GM23338 (cell line): ENCODE data around the gene ADRA2B.

Experiments
- CREB1 ChIP-seq: fragments of 250-450 bp; sonication (Bioruptor Pico); IDR thresholded peaks from 2 replicates; pipeline ENCODE4 v1.5.0; 2020; ENCODE audit warnings: low read depth, mild to moderate bottlenecking, moderate library complexity
- EZH2 ChIP-seq: fragments of 200-600 bp; sonication (generic); IDR thresholded peaks from one replicate; pipeline ENCODE4 v1.8.0; 2017; ENCODE audit warnings: antibody characterized with exemption, mild to moderate bottlenecking, low read depth; ENCODE audit not compliant: unreplicated experiment
- EZH2phosphoT487 ChIP-seq: fragments of 200-600 bp; sonication (generic); IDR thresholded peaks from one replicate; pipeline ENCODE4 v1.8.1; 2018; ENCODE audit warnings: antibody characterized with exemption; ENCODE audit not compliant: unreplicated experiment
- JUNB ChIP-seq: IDR thresholded peaks from one replicate; pipeline ENCODE4 v1.6.1; 2016; ENCODE audit warnings: antibody characterized with exemption; ENCODE audit not compliant: unreplicated experiment
- NANOG ChIP-seq: IDR thresholded peaks from 2 replicates; pipeline ENCODE4 v1.6.1; 2016; ENCODE audit warnings: antibody characterized with exemption, borderline replicate concordance
- POLR2AphosphoS5 ChIP-seq: IDR thresholded peaks from 2 replicates; pipeline ENCODE4 v1.6.1; 2016; ENCODE audit warnings: antibody characterized with exemption, low read depth
- REST ChIP-seq: IDR thresholded peaks from one replicate; pipeline ENCODE4 v1.6.1; 2018; ENCODE audit warnings: antibody characterized with exemption; ENCODE audit not compliant: unreplicated experiment
- TF ChIP-seq, protein P1 (sequence below), 2 experiments: fragments of 200-600 bp in 1 of 2; sonication (generic) in 1 of 2; conservative IDR thresholded peaks; 2 replicates each; pipeline versions ENCODE4 v1.5.1 to v1.6.1; 2016 to 2017; ENCODE audit warnings: antibody characterized with exemption in 2 of 2, low read depth in 2 of 2, mild to moderate bottlenecking in 2 of 2, moderate library complexity in 1 of 2

- TF ChIP-seq EZH2 (no peak), EZH2phosphoT487 (no peak), POLR2AphosphoS5 (no peak), REST (no peak), CREB1 (CRISPR knock-in tag) (no peak), JUNB (no peak), NANOG (no peak)
- TF ChIP-seq, protein P1, sequence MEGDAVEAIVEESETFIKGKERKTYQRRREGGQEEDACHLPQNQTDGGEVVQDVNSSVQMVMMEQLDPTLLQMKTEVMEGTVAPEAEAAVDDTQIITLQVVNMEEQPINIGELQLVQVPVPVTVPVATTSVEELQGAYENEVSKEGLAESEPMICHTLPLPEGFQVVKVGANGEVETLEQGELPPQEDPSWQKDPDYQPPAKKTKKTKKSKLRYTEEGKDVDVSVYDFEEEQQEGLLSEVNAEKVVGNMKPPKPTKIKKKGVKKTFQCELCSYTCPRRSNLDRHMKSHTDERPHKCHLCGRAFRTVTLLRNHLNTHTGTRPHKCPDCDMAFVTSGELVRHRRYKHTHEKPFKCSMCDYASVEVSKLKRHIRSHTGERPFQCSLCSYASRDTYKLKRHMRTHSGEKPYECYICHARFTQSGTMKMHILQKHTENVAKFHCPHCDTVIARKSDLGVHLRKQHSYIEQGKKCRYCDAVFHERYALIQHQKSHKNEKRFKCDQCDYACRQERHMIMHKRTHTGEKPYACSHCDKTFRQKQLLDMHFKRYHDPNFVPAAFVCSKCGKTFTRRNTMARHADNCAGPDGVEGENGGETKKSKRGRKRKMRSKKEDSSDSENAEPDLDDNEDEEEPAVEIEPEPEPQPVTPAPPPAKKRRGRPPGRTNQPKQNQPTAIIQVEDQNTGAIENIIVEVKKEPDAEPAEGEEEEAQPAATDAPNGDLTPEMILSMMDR (conservative IDR thresholded peaks at IDR 0.05; ENCODE audit: low read depth in 2 of 2): no peak
These were observed 25.1 kb downstream of the ADRA2B start for GRCh38 chr2:96091141-96091710.
